Lower leg skin (tissue), 3 donors: Measurements from ENCODE around the gene OR1E2.

Experiments used
- CTCF ChIP-seq, 3 donors: fragments of 450-650 bp; IDR thresholded peaks; one replicate each; pipeline ENCODE4 v1.5.1; 2016; ENCODE audit warnings: antibody characterized with exemption in 3 of 3, mild to moderate bottlenecking in 3 of 3, moderate library complexity in 2 of 3
- POLR2A ChIP-seq, 2 donors: fragments of 450-650 bp; IDR thresholded peaks; one replicate each; pipeline ENCODE4 v1.6.1; 2016 to 2017; ENCODE audit warnings: antibody characterized with exemption in 2 of 2, mild to moderate bottlenecking in 1 of 2, moderate library complexity in 1 of 2

GRCh38 chr17:3389791-3390190 lies 43.9 kb downstream of the OR1E2 start:
- TF ChIP-seq CTCF (IDR thresholded peaks at IDR 0.05) (no peak), POLR2A (IDR thresholded peaks at IDR 0.05) (no peak)
